Cardiac muscle cell (in vitro differentiated cells and primary cell): ENCODE results near the gene FANCL. TPM values are rescaled to one million over a fixed set of nuclear protein-coding genes. Genes with fewer than 3 reads are reported as not detected.
A peak's percentile ranks its signal among the peaks of the same experiment; 100 is the strongest.
"Not testable (repeated sequence)": the region's sequence is repeated elsewhere in the genome, so short reads cannot be mapped to it uniquely, and the experiment has no call there.

ENCODE experiments used
- DNase-seq, 2 donors: peaks; one replicate each; pipeline versions ENCODE4 v3.0.0 to v3.0.0-alpha.2; 2010 to 2017; ENCODE audit warnings: low read depth in 1 of 2, low spot score in 1 of 2
- H3K27ac ChIP-seq: fragments of 200-600 bp; sonication (generic); 2 replicates; pipeline ENCODE4 v1.5.1; 2016
- H3K27me3 ChIP-seq: fragments of 200-600 bp; sonication (generic); 2 replicates; pipeline ENCODE4 v1.6.0; 2016; ENCODE audit warnings: control low read depth
- H3K36me3 ChIP-seq: fragments of 200-600 bp; sonication (generic); 2 replicates; pipeline ENCODE4 v1.5.1; 2016; ENCODE audit warnings: control low read depth
- H3K4me1 ChIP-seq: fragments of 200-600 bp; sonication (generic); 2 replicates; pipeline ENCODE4 v1.8.1; 2017; ENCODE audit warnings: low read depth, mild to moderate bottlenecking, mixed run types
- H3K4me3 ChIP-seq: fragments of 200-600 bp; sonication (generic); 2 replicates; pipeline ENCODE4 v1.5.1; 2016; ENCODE audit warnings: mild to moderate bottlenecking
- H3K9me3 ChIP-seq: fragments of 200-600 bp; sonication (generic); 2 replicates; pipeline ENCODE4 v1.5.1; 2017; ENCODE audit warnings: low read depth, mild to moderate bottlenecking, control low read depth
- CTCF ChIP-seq: IDR thresholded peaks from 2 replicates; pipeline ENCODE4 v1.5.1; 2012; ENCODE audit warnings: low read depth, mild to moderate bottlenecking, low read length
- polyA plus RNA-seq: library from polyadenylated mRNA; unstranded; fragments of >200 nt; fragmentation: Nextera tagmentation; extraction: Ambion mirVana; gene quantifications from 2 replicates; pipeline ENCODE4 v1.2.1, GENCODE V29; 2016
- total RNA-seq: library from RNA; depleted of rRNA; stranded (reverse); fragments of >200 nt; gene quantifications from 2 replicates; pipeline ENCODE4 v1.2.3, GENCODE V29; 2016

FANCL gene
- 31.7 and 33.3 TPM in 2 replicates for total RNA-seq
- polyA plus RNA-seq = 51.3 and 53.3 TPM in 2 replicates

GRCh38 chr2:58240670-58241545 lies at the start of gene FANCL:
FANCL (minus strand) TSS chr2:58241325; CDS start chr2:58241313, 12 bp downstream.
- H3K27me3 ChIP-seq = no peaks in the 10 kb centered on the region
- no peaks in the 10 kb centered on the region for H3K9me3 ChIP-seq
- H3K36me3 ChIP-seq = no peaks in the 10 kb centered on the region
- peak within 1 kb of the TSS; percentile 89 for H3K27ac ChIP-seq
- no peak for TF ChIP-seq CTCF
- DNase-seq = peak; percentile 90
- H3K4me3 ChIP-seq = peak within 1 kb of the TSS; percentile 57
- H3K4me1 ChIP-seq = peaks cover 5% of the 10 kb centered on the region

GRCh38 chr2:58289029-58289428 lies 47.9 kb upstream of the FANCL start:
- DNase-seq = no peak
- no peak overlapping the region for H3K4me3 ChIP-seq
- no peaks in the 10 kb centered on the region for H3K36me3 ChIP-seq
- H3K27ac ChIP-seq = no peak overlapping the region
- no peaks in the 10 kb centered on the region for H3K27me3 ChIP-seq
- no peaks in the 10 kb centered on the region for H3K4me1 ChIP-seq
- no peaks in the 10 kb centered on the region for H3K9me3 ChIP-seq
- TF ChIP-seq CTCF = no peak

GRCh38 chr2:58283931-58284330 lies 42.8 kb upstream of the FANCL start:
- no peak overlapping the region for H3K4me3 ChIP-seq
- no peak overlapping the region for H3K27ac ChIP-seq
- H3K36me3 ChIP-seq = no peaks in the 10 kb centered on the region
- DNase-seq = no peak
- H3K9me3 ChIP-seq = no peaks in the 10 kb centered on the region
- TF ChIP-seq CTCF = no peak
- no peaks in the 10 kb centered on the region for H3K4me1 ChIP-seq
- H3K27me3 ChIP-seq = no peaks in the 10 kb centered on the region

GRCh38 chr2:58275144-58275543 lies 34.0 kb upstream of the FANCL start:
- H3K4me1 ChIP-seq, H3K4me3 ChIP-seq, H3K9me3 ChIP-seq, DNase-seq, H3K27me3 ChIP-seq, H3K36me3 ChIP-seq, H3K27ac ChIP-seq: not testable (repeated sequence)

GRCh38 chr2:58271826-58272225 lies 30.7 kb upstream of the FANCL start:
- no peaks in the 10 kb centered on the region for H3K9me3 ChIP-seq
- H3K27me3 ChIP-seq = no peaks in the 10 kb centered on the region
- no peaks in the 10 kb centered on the region for H3K36me3 ChIP-seq
- no peak overlapping the region for H3K4me3 ChIP-seq
- no peak overlapping the region for H3K27ac ChIP-seq
- H3K4me1 ChIP-seq = no peaks in the 10 kb centered on the region
- TF ChIP-seq CTCF = no peak
- DNase-seq = no peak

GRCh38 chr2:58268685-58269084 lies 27.6 kb upstream of the FANCL start:
- Histone ChIP-seq H3K4me1 (no peaks in the 10 kb centered on the region), H3K36me3 (no peaks in the 10 kb centered on the region), H3K4me3 (no peak overlapping the region), H3K27ac (no peak overlapping the region), H3K9me3 (no peaks in the 10 kb centered on the region), H3K27me3 (no peaks in the 10 kb centered on the region)
- no peak for DNase-seq
- TF ChIP-seq CTCF = no peak
